Measurements from ENCODE around the gene NR2C2AP. TPM values are rescaled to one million over a fixed set of nuclear protein-coding genes. Genes with fewer than 3 reads are reported as not detected.

NR2C2AP gene
- total and polyA plus RNA-seq, 2 donors (not counting 1 experiment from before 2014, with no cell fraction given): 27.4 to 29.3 TPM

GRCh38 chr19:19179548-19180441, 23.4 kb downstream of the NR2C2AP start:
- no peaks in the 10 kb centered on the region for H3K9me3 Mint-ChIP-seq (ENCODE audit: insufficient read depth)
- Histone ChIP-seq H3K4me2 (replicated peaks; ENCODE audit: low read depth, low read length, poor library complexity, severe bottlenecking) (no peak overlapping the region), H3K4me3 (ENCODE audit: control extremely low read depth in 1 of 5, extremely low read depth in 1 of 5, insufficient read depth in 1 of 5, low read depth in 2 of 5, low read length in 4 of 5) (no peak overlapping the region), H3K9ac (ENCODE audit: low read length) (no peak overlapping the region), H3K79me2 (ENCODE audit: control insufficient read depth, insufficient read depth, low read length) (peaks cover 4% of the 10 kb centered on the region), H3K9me3 (ENCODE audit: control extremely low read depth in 1 of 3, control insufficient read depth in 2 of 3, insufficient read depth in 1 of 3, low read length in 2 of 3) (no peaks in the 10 kb centered on the region), H4K20me1 (ENCODE audit: control insufficient read depth, insufficient read depth, low read length, poor library complexity, severe bottlenecking) (no peaks in the 10 kb centered on the region), H3K4me1 (ENCODE audit: control insufficient read depth in 2 of 2, insufficient read depth in 2 of 2, low read length in 2 of 2) (peaks cover 0 to 8% of the 10 kb centered on the region in 2 donors), H3K27ac (ENCODE audit: low read length in 2 of 2) (no peak overlapping the region), H2AFZ (ENCODE audit: insufficient read depth, low read depth, low read length, poor library complexity, severe bottlenecking) (no peak overlapping the region), H3K36me3 (replicated peaks in 1 of 2; ENCODE audit: control extremely low read depth in 1 of 2, control insufficient read depth in 1 of 2, extremely low read depth in 1 of 2, insufficient read depth in 2 of 2, low read length in 1 of 2) (peaks cover 0 to 39% of the 10 kb centered on the region in 2 experiments), H3K27me3 (replicated peaks in 1 of 4; ENCODE audit: control extremely low read depth in 1 of 4, control insufficient read depth in 3 of 4, insufficient read depth in 4 of 4, low read length in 3 of 4) (no peaks in the 10 kb centered on the region)
- DNase-seq (no peak), ATAC-seq (ENCODE audit: low read depth) (no peak)
- TF ChIP-seq CTCF (IDR thresholded peaks at IDR 0.05) (no peak), EZH2 (IDR thresholded peaks at IDR 0.05; ENCODE audit: borderline replicate concordance, insufficient read depth, low read depth, low read length, poor library complexity, severe bottlenecking) (no peak)
- intact Hi-C loops (cut with micrococcal nuclease): no loop called here
- H3K4me3 Mint-ChIP-seq: no peak overlapping the region
- H3K27ac Mint-ChIP-seq: no peak overlapping the region
- no peaks in the 10 kb centered on the region for H3K27me3 Mint-ChIP-seq
- 93% methylated on average over 16 of the region's 17 CpGs for WGBS (ENCODE audit: insufficient coverage)
- CTCF ChIA-PET: interaction anchor here (0.5 to 13.6 kb wide), 2 partner anchors 13 to 35 kb away, joined by 3 to 285 read pairs; no protein-coding TSS in a partner anchor
- POLR2A ChIA-PET: no interaction called here
- H3K4me1 Mint-ChIP-seq: peaks cover 5% of the 10 kb centered on the region

- Histone ChIP-seq H3K36me3 (replicated peaks in 1 of 2; ENCODE audit: control extremely low read depth in 1 of 2, control insufficient read depth in 1 of 2, extremely low read depth in 1 of 2, insufficient read depth in 2 of 2, low read length in 1 of 2) (peaks cover 0 to 28% of the 10 kb centered on the region in 2 experiments), H3K27ac (ENCODE audit: low read length in 2 of 2) (no peak overlapping the region), H3K9ac (ENCODE audit: low read length) (no peak overlapping the region), H4K20me1 (ENCODE audit: control insufficient read depth, insufficient read depth, low read length, poor library complexity, severe bottlenecking) (no peaks in the 10 kb centered on the region), H3K4me2 (replicated peaks; ENCODE audit: low read depth, low read length, poor library complexity, severe bottlenecking) (no peak overlapping the region), H3K79me2 (ENCODE audit: control insufficient read depth, insufficient read depth, low read length) (no peaks in the 10 kb centered on the region), H3K9me3 (ENCODE audit: control extremely low read depth in 1 of 3, control insufficient read depth in 2 of 3, insufficient read depth in 1 of 3, low read length in 2 of 3) (no peaks in the 10 kb centered on the region), H3K4me3 (ENCODE audit: control extremely low read depth in 1 of 5, extremely low read depth in 1 of 5, insufficient read depth in 1 of 5, low read depth in 2 of 5, low read length in 4 of 5) (no peak overlapping the region), H3K4me1 (ENCODE audit: control insufficient read depth in 2 of 2, insufficient read depth in 2 of 2, low read length in 2 of 2) (peaks cover 0 to 4% of the 10 kb centered on the region in 2 donors), H3K27me3 (replicated peaks in 1 of 4; ENCODE audit: control extremely low read depth in 1 of 4, control insufficient read depth in 3 of 4, insufficient read depth in 4 of 4, low read length in 3 of 4) (no peaks in the 10 kb centered on the region), H2AFZ (ENCODE audit: insufficient read depth, low read depth, low read length, poor library complexity, severe bottlenecking) (no peak overlapping the region)
- Mint-ChIP-seq H3K27ac (no peak overlapping the region), H3K27me3 (no peaks in the 10 kb centered on the region), H3K4me3 (no peak overlapping the region), H3K4me1 (peaks cover 5% of the 10 kb centered on the region), H3K9me3 (ENCODE audit: insufficient read depth) (no peaks in the 10 kb centered on the region)
- POLR2A ChIA-PET: no interaction called here
- no peak for TF ChIP-seq CTCF (IDR thresholded peaks at IDR 0.05)
- TF ChIP-seq EZH2 (IDR thresholded peaks at IDR 0.05; ENCODE audit: borderline replicate concordance, insufficient read depth, low read depth, low read length, poor library complexity, severe bottlenecking): no peak
- ATAC-seq (ENCODE audit: low read depth): no peak
- DNase-seq: no peak
- intact Hi-C loops (cut with micrococcal nuclease): no loop called here
- WGBS (ENCODE audit: insufficient coverage): 100% methylated on average over 5 of the region's 8 CpGs
- CTCF ChIA-PET: interaction anchor here (1.8 to 13.6 kb wide), 3 partner anchors 10 to 124 kb away, joined by 3 to 285 read pairs (median 31); no protein-coding TSS in a partner anchor
Measured at GRCh38 chr19:19176950-19177349, 26.3 kb downstream of the NR2C2AP start.
